Stimulated activated CD4-positive, alpha-beta T cell treated with anti-CD3 and anti-CD28 coated beads, TNF-alpha, amount 100 ng/mL, for 24 hours (primary cell): ENCODE results near the gene ZNF791.
"Not testable (repeated sequence)": the region's sequence is repeated elsewhere in the genome, so short reads cannot be mapped to it uniquely, and the experiment has no call there.

Experiments
- DNase-seq, 3 experiments: peaks; one replicate each; pipeline ENCODE4 v3.0.0-alpha.2; 2020; ENCODE audit warnings: low read depth in 3 of 3

Gene ZNF791

DNA sequence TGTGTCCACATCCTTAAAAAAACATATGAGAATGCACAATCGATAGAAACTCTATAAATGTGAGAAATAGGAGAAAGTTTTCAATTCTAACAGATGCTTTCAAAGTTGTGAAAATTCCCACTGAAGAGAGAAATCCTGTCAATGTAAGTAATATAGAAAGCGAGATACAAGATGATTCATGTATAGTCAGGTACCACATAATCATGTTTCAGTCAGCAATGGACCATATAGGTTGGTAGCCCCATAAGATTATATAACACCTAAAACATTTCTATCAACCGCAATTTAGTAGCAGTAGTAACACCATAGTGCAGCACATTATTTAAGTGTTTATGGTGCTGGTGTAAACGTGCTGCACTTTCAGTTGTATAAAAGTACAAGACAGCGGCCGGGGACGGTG lies 18.5 kb downstream of the ZNF791 start:
- no peak for DNase-seq

DNA sequence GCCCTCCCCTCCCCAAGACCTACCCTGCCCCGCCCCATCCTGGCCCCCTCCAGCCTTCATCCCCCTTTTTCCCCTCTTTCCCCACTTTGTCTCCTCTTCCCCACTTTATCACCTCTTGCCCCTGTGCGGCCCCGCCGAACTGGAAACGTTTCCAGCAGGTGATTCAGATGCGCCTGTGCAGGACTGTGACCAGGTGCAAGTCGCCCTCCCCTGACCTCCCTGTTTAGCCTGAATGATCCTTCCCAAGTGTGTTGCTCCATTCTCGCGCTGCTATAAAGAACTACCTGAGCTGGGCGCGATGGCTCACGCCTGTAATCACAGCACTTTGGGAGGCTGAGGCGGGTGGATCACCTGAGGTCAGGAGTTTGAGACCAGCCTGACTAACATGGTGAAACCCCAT lies 25.9 kb downstream of the ZNF791 start:
- DNase-seq = no peak

DNA sequence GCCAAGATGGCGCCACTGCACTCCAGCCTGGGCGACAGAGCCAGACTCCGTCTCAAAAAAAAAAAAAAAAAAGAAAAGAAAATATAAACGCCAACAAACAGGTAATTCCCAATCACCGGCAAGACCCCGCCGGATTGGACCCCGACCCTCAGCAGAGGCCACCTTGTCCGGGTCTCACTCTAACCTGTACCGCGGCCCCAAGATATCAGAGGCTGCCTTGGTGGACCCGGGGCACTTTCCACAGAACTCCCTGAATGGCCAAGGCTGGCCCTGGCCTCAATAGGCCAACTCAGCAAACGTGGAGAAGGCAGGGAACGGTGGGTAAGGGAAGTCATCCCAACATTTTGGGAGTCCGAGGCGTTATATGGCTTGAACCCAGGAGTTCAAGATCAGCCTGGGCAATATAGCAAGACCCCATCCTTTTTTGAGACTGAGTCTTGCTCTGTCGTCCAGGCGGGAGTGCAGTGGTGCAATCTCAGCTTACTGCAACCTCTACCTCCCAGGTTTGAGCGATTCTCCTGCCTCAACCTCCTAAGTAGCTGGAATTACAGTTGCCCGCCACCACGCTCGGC lies 28.0 kb downstream of the ZNF791 start:
- DNase-seq = no peak

DNA sequence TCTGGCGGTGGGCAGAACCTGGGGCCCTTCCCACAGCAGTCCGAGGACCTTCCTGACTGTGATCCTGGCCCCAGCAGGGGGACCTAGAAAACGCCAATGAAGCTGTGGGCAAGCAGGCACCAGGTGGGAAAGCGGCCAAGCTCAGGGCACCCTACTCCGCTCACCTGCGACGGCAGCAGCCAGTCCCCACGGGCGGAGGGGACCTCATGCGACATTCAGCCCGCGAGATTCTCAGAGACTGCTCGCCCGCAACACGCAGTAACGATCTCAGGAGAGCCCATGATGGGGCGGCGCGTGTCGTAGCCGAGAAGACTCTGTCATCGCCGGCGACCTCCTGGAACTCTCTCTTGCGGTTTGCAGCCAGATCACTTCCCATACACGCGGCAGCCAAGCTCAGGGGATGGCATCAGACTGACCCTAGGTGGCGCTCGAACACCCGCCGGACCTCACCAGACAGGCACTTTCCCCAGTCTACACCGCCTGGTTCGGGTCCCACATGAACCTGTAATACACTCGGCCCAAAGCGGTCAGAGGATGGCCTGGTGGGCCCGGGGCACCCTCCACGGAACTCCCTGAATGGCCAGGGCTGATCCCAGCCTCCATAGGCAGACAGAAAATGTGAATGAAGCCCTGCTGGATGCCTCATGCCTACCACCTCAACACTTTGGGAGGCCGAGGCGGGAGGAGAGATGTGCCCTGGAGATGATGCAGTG lies 29.3 kb downstream of the ZNF791 start:
- DNase-seq = peak; percentile 77 to 88 (median 82)

DNA sequence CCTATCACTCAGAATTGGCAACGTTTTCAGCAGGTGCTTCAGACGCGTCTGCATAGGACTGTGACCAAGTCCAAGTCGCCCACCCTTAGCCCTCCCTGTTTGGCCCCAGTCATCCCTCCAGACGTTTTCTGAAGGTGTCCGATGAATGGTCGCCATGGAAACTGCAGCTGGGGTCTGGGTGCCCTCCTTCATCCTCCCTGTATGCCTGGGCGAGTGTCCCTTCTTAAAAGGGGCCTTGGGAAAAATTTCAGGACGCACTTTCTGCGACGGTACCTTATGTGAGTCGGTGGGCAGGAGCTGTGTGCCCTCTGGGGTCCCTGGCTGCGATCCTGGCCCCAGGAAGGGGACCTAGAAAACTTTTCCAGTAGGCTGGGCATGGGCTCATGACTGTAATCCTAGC lies 30.7 kb downstream of the ZNF791 start:
- DNase-seq = no peak

DNA sequence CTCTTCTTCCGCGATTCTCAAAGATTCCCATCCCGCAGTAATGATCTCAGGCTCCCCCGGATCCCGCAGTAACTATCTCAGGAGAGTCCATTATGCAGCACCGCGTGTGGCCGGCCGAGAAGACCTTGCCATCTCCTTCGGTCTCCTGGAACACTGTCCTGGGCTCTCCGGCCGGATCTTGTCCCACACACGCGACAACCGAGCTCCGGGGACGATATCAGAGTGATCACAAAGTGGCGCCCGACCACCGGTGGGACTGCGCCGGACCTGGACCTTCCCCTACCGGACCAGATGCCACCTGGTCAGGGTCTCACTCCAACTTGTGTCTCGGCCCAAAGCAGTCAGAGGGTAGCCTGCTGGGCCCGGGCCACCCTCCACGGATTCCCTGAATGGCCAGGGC lies 31.8 kb downstream of the ZNF791 start:
- DNase-seq = no peak

DNA sequence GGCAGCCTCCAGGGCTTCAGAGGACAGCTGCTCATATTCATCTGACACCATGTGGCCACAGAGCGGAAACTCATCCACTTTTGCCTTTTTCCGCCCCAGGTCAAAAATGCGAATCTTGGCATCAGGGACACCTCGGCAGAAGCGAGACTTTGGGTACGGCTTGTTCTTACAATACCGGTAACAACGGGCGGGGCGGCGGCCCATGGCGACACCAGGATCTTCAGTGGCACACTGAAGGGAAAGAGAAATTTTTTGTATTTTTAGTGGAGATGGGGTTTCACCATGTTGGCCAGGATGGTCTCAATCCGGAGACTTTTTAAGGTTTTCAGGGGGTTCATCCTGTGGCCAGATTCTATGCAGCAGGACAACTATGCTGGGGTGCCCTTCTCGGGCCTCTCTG lies 33.0 kb downstream of the ZNF791 start:
- not testable (repeated sequence) for DNase-seq

DNA sequence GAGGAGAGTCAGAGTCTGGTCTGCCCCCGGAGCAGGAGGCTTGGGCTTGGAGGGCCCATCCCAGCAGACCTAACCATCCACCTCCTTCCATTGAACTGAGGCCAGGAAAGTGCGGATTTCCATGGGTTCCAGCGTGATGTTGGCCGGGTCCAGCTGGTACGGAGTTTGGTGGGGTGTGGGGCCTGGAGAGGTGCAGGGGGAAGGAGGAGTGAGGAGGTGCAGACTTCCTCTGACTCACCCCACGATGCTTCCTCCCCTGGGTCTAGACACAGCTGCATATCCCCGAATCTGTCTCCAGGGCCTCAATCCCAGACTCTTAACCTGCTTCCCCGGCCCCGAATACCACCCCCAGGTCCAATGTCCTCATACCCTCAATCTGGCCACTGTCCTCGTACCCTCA lies 35.8 kb downstream of the ZNF791 start:
- no peak for DNase-seq

DNA sequence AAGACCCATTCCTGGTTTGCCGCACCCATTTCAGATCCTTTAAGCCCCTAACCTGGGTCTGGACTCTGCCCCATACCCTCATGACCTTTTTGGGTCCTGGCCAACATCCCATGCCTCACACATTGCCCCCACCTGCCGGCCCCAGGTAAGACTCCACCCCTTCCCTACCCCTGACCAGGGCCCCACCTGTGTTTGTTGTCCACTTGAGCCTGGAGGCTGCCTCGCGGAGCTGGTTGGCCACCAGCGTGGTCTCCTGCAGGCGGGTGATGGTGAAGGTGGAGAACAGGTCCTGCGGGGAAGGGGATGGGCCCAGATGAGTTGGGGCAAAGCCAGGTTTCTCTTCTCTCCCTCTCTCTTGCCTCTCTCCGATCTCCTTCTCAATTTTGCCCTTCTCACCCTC lies 36.3 kb downstream of the ZNF791 start:
- no peak for DNase-seq

DNA sequence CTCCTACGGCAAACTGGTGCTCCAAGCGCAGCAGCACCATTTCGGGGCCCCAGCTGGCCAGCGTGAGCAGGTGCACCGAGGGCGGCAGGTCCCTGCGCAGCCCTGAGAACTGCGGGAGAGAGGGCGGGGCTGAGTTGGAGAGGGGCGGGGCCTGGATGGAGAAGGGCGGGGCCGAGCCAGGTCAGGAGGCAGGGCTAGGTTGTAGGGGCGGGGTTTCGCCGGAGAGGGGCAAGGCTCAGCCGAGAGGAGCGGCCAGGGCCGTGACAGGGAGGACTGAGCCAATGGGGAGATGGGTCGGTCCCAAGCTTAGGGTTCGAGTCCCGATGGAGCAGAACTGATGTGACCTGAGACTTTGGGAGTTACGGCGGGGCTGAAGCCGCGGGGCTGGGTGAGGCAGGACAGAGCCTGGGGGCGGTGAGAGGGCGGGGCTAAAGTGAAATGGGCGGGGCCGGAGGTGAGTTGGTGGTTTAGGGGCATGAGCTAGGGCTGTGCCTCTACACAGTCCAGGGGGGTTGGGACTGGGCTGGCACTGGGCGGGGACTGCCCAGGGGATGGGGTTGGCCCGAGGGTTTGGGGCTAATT lies 36.9 kb downstream of the ZNF791 start:
- peak in 1 of 3 experiments; percentile 41 for DNase-seq

DNA sequence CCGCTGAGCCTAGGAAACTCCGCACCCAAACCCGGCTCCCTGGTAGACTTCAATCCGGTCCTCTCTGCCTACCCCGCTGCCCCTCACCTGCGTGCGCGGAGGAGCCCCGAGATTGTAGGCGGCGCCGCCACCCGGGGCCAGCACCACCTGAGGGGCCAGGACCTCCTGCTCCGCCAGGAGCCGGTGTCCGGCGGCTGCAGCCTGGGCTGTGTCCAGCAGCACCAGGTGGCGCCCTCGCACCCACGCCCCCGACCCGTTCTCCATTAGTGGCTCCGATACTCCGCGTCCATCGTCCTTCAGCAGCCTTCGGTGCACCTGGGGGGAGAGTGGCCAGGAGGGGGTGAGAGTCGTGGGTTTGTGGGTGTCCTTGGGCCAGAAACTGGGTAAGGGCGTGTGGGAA lies 37.4 kb downstream of the ZNF791 start:
- DNase-seq = no peak

DNA sequence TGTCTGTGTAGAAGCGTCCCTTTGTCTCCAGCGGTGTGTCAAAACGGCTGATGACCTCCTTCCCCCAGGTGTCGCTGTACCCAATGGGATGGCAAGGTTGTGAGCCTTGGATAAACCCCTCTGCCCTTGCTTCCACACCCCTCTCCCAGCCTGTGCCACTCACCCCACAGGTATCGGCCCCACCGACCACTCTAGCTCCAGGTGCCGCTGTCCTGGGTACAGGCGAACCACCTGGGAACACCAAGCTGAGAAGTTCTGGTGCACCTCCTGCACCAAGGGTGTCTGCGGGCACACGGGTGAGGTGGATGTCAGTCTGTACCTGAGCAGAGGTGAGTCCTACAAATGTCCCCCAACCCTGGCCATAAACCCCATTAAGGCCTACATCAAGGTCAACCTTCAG lies 39.2 kb downstream of the ZNF791 start:
- DNase-seq = no peak

DNA sequence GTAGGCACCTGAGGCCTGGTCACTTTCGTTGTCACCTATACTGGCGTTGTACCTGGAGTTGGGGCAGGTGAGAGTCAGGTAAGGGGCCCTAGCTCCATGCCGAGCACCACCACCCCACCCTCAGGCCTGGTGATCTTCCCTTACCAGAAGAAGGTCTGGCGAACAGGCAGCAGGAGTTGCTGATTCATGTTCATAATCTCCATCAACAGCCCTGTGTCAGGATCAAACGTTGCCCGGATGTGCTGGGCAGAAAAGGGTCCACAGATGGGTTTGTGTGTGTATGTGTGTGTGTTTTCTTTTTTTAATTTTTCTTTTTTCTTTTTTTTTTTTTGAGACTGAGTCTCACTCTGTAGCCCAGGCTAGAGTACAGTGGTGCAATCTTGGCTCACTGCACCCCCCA lies 41.5 kb downstream of the ZNF791 start:
- no peak for DNase-seq

DNA sequence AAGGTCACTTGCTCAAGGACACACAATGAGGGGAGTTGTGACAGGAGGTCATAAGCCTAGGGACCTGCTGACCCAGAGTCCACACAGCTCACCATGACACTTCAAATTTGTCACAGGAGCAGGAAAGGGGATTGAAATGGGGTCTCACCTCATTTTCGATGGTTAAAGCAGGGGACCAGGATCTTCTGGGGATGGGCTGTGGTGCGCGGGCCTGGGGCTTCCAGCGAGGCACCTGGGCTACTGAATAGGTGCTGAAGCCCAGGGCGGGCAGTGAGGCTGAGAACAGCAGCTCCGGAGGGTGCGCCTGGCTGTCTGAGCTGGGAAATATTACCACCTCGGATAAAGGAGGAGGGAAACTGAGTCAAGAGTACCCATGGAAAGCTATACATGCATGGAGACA lies 44.8 kb downstream of the ZNF791 start:
- no peak for DNase-seq

DNA sequence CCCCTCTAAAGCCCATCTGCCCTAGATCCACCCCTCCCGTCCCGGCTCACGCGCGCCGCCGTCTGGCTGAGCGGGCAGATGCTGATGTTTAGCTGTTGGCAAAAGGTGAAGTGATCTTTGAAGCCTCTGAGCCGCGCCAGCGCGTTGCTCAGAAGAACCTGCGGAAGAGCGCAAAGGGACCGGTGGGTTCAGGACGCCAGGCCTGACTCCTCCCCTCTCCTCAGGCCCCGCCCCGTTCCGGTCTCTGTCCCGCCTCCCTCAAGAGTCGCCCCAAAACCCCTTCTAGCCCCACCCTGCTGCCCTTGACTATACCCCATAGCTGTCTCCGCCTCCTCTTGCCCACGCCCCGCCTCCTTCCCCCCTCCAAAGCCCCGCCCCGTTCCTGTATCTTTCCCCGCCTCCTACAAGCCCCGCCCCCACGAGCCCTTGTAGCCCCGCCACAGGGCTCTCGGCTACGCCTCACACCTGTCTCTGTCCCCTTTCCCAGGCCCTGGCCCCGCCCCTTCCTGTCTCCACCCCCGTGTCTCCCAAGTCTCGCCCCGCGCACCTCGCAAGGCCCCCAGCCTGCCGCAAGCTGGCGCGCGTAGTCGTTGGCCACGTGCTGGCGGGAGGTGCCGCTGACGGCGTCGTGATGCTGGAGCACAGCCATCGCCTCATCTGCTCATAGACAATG lies 46.3 kb downstream of the ZNF791 start:
- peak in 1 of 3 experiments; percentile 37 for DNase-seq

DNA sequence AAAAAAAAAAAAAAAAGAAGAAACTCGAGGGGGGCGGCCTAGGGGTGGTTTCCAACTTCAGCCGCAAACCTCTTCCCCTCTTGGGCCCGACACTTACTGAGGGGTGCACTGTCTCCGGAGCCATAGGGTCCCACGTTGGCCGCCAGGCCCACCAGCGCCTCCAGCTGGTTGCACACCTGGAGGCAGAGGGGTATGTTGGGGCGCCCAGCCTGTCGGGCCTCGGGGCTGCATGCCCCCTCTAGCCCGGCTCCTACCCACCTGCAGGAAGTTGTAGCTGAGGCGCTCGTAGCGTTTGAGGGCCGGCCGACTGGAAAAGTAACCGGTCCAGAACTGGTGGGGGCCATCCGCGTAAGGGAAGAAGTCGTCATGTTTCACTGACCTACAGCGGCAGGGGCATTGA lies 47.2 kb downstream of the ZNF791 start:
- DNase-seq = no peak

DNA sequence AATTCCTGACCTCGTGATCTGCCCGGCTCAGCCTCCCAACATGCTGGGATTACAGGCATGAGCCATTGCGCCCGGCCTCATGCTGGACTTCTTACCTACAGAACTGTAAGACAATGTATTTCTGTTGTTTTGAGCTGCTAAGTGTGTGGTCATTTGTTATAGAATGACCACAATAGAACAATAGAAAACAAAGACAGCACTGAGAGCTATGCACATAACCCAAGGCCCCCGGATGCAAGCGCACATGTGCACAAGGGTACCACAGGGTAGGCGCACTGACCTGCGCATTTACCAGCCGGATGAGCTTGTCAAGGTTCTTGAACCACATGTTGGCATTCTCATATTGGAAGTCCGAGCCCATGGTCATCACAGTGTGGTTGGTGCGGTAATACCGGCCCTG lies 50.3 kb downstream of the ZNF791 start:
- DNase-seq = no peak

DNA sequence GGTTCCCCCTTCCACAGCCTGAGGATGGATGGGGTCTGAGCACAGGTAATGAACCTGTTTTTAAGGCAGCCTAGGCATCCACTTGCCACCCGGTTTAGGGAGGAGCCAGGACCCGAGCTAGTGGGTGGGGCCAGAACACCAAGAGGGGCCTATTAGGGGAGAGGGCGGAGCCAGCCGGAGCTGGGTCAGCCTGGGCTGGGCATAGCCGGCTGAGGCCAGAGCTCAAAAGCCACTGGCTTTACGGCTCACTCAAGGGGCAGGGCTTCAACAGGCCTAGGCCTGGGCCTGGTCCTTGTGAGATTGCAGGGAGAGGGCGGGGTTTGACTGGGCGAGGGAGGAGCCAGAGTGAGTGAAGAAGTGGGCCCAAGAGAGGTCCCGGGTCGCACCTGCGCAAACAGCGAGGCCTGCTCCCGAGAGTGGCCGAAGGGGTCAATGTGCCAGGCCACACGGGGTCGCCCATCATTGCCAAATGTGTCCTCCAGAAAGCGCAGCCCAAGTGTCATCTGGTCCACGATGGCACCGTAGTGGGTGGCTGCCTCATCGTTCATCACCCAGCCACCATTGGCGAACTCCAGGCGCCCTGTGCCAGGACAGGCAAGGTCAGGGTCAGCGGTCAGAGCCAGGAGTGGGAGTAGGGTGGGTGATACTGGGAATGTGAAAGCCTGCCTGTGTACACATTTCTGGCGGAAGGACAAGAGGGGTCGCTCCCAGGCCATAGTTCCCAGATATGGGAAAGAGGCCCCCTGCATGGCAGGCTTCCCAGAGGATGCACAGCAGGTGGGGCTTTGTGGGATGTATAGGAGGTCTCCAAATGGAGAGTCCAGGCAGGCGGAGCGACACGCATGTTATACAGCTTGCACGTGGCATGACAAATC lies 53.9 kb downstream of the ZNF791 start:
- no peak for DNase-seq

DNA sequence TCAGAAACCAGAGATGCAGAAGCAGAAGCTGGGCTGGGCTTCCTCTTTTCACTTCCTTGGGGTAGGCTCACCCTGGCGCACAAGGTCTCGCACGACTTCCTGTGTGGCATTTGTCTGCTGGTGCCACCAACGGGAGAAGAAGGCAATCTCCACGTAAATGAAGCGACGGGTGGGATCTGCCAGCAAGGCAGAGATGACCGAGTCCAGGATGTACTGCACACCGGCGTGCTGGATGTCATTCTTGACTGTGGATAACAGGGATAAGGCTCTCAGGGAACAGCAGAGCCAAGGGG lies 54.5 kb downstream of the ZNF791 start:
- DNase-seq = peak in 1 of 3 experiments; percentile 51

DNA sequence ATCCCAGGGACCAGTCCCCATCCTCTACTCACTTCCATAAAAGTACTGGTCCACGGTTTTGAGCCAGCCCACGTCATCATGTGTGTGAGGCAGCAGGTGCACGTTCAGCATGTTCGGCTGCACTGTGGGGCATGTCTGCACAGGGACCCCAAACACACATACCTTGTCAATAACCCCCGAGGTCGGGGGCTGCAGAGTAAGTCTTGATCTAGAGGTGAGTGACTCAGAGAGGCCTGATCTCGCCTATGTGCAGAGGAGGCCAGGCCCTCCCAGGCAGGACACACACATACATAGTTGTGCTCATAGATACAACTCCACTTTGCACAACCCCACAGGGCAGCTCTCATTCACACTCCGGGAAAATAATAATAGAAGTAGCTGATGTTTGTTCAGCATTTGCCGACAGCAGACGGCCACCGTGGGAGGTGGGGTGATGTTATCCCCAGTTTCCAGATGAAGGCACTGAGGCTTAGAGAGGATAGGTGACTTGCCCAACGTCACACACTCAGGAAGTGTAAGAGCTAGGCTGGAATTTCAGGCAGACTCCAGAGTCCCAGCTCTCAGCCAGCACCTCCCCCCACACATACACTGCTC lies 55.0 kb downstream of the ZNF791 start:
- DNase-seq = no peak

DNA sequence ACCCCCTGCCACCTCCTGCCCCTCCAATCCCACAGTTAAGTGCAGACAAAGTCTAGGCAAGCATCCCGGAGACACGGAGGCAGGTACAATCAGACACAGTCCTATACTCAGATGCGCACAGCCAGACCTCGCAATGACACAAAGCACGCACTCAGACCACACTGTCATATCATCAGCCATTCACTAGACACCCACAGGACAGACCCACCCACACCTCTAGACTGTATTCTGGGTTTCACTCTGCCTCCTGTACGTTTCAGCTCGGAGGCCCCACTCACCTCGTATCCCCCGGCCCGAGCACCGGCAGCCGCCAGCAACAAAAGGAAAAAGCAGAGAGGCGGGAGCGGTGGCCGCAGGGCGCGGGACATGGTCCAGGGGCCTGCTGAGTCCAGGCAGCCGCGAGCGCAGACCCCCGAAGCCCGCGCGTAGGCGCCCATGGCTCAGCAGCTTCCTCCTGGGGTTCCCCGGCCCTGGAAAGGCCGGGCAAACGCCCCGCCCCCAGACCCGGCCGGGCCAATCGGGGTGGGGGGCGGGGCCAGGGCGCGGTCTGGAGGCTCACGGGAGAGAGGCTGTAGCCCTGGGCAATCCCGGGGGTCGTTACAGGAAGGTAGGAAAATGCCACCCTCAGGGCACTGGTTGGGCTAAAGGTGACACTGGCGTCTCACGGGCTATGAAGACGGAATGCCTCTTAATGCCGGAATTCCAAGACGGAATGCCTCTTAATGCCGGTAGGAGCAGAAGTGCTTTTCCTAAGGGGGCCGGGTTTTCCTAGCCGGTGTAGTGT lies 55.7 kb downstream of the ZNF791 start, which contains the start of the genes MAN2B1 and WDR83:
Gene MAN2B1 (minus strand): TSS at position 478 of the 784 bp plus-strand sequence. CDS start 41 bp downstream, at position 437.
Gene WDR83 (plus strand): TSS at position 543 of the 784 bp plus-strand sequence. CDS start 2,984 bp downstream, outside the sequence.
- peak; percentile 66 to 82 (median 67) for DNase-seq
